GM13976 (cell line): ENCODE measurements around the gene MEF2C.

Experiments
- DNase-seq: peaks from one replicate; pipeline ENCODE4 v3.0.0; 2012; ENCODE audit warnings: low spot score
- CTCF ChIP-seq: IDR thresholded peaks from 2 replicates; pipeline ENCODE4 v1.5.1; 2012; ENCODE audit warnings: borderline replicate concordance, mild to moderate bottlenecking; ENCODE audit not compliant: insufficient read depth; ENCODE audit errors: extremely low read depth, missing control alignments, control extremely low read depth
- in situ Hi-C: fragments of 300-500 bp; cut with MboI; formaldehyde crosslinking; loops from one replicate; pipeline ENCODE4 v1.12.0; 2022; ENCODE audit warnings: low sequenced_read_pairs, mixed read lengths, inconsistent platforms; ENCODE audit not compliant: unreplicated experiment

The MEF2C gene

DNA sequence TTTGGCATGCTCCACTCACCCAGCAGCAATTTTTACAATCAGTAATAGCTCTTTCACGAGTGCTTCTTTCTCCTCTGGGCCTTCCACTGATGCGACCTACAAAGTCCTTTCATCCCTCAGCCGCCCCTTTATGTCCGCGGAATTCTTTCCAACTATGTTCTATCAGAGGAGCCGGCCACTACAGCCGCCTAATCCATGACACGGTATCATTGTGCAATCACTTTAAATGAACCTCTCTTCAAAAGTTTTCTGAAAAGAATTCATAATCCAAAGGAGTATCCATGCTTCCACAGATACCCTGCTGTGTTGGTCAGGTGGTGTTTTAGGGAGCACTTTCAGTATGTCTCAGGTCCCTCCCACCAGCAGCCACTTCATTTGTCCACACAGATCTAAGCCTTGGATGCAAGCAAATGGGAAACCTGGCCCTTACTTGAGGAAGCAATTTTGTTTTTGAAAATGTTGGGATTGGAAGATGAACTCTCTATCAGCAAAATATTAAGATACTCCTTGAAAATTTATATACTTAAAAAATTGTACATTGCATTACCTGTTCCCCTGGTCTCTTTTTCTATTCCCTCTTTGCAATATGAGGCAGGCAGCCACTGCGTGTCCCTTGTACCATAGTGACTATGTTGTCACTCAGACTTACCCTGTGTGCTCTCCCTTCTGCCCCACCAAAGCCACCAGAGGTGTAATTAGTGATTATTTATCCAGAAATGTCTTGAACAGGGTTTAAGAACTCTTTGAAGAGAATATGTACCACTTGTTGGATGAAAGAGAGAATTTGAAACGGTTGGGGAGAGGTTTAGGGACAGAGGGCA, 12.9 kb upstream of the MEF2C start:
- in situ Hi-C loops: loop anchor here (25.0 kb wide), 2 partner anchors 391 to 841 kb away; no protein-coding TSS in a partner anchor
- no peak for TF ChIP-seq CTCF
- no peak for DNase-seq

GRCh38 chr5:88892669-88893068, 9.7 kb upstream of the MEF2C start:
- in situ Hi-C loops: loop anchor here (25.0 kb wide), 2 partner anchors 395 to 845 kb away; no protein-coding TSS in a partner anchor
- no peak for DNase-seq
- TF ChIP-seq CTCF: no peak

- DNase-seq: no peak
- no peak for TF ChIP-seq CTCF
- in situ Hi-C loops: loop anchor here (25.0 kb wide), 2 partner anchors 397 to 847 kb away; no protein-coding TSS in a partner anchor
These were observed 7.2 kb upstream of the MEF2C start for GRCh38 chr5:88890070-88890781.

- no peak for TF ChIP-seq CTCF
- peak; percentile 59 for DNase-seq
- in situ Hi-C loops: loop anchor here (10.0 to 25.0 kb wide), 3 partner anchors 175 to 848 kb away; no protein-coding TSS in a partner anchor
These were observed 6.4 kb upstream of the MEF2C start for GRCh38 chr5:88889189-88890069.

GRCh38 chr5:88888848-88889188, 5.8 kb upstream of the MEF2C start:
- no peak for DNase-seq
- no peak for TF ChIP-seq CTCF
- in situ Hi-C loops: loop anchor here (10.0 to 25.0 kb wide), 3 partner anchors 176 to 848 kb away; no protein-coding TSS in a partner anchor

- in situ Hi-C loops: loop anchor here (10.0 to 25.0 kb wide), 3 partner anchors 177 to 849 kb away; no protein-coding TSS in a partner anchor
- no peak for TF ChIP-seq CTCF
- DNase-seq: no peak
These were observed 5.3 kb upstream of the MEF2C start for GRCh38 chr5:88888291-88888690.
